WTC11 (cell line): ENCODE data around the gene ABITRAM. TPM values are rescaled to one million over a fixed set of nuclear protein-coding genes. Genes with fewer than 3 reads are reported as not detected.
"Not testable (repeated sequence)": the region's sequence is repeated elsewhere in the genome, so short reads cannot be mapped to it uniquely, and the experiment has no call there.

Source experiments
- ATAC-seq: fragments of 200-7000 bp; cut with Tn5 transposase; 2 replicates; pipeline ENCODE4 v1.10.0; 2021; ENCODE audit warnings: mild to moderate bottlenecking, moderate library complexity
- CTCF ChIA-PET: fragments of 300-600 bp; sonication (Branson Sonifier 250); formaldehyde crosslinking; loops from one replicate; lab custom pipeline; 2021; ENCODE audit warnings: antibody characterized with exemption; lab: Charles Lee
- POLR2A ChIA-PET: fragments of 350-600 bp; sonication (Branson Sonifier 250); formaldehyde crosslinking; loops from one replicate; lab custom pipeline; 2021; ENCODE audit warnings: antibody characterized with exemption; lab: Charles Lee
- DNase-seq: peaks from one replicate; pipeline ENCODE4 v3.0.0; 2021; ENCODE audit warnings: low spot score
- H3K27ac Mint-ChIP-seq: 2 replicates; pipeline ENCODE4 v1.8.0; 2021; ENCODE audit warnings: mixed read lengths
- H3K27me3 Mint-ChIP-seq: 2 replicates; pipeline ENCODE4 v1.8.0; 2021; ENCODE audit warnings: low read depth, mild to moderate bottlenecking, moderate library complexity, mixed read lengths
- H3K36me3 Mint-ChIP-seq: 2 replicates; pipeline ENCODE4 v1.8.0; 2021; ENCODE audit warnings: mixed read lengths
- H3K4me1 Mint-ChIP-seq: 2 replicates; pipeline ENCODE4 v1.8.0; 2022; ENCODE audit warnings: mixed read lengths
- H3K4me3 Mint-ChIP-seq: 2 replicates; pipeline ENCODE4 v1.8.0; 2021; ENCODE audit warnings: mild to moderate bottlenecking, moderate library complexity, mixed read lengths
- H3K9me3 Mint-ChIP-seq: 2 replicates; pipeline ENCODE4 v1.8.0; 2021; ENCODE audit warnings: mixed read lengths
- CREM ChIP-seq: sonication (generic); formaldehyde crosslinking; IDR thresholded peaks from 2 replicates; pipeline ENCODE4 v1.8.1; 2022; ENCODE audit warnings: mild to moderate bottlenecking, missing genetic modification reagents, moderate library complexity
- CTCF ChIP-seq: fragments of 200-600 bp; IDR thresholded peaks from 2 replicates; pipeline ENCODE4 v1.8.0; 2022; ENCODE audit warnings: antibody characterized with exemption
- E2F5 ChIP-seq: sonication (generic); formaldehyde crosslinking; IDR thresholded peaks from 2 replicates; pipeline ENCODE4 v1.8.1; 2022; ENCODE audit warnings: mild to moderate bottlenecking, moderate library complexity, missing genetic modification reagents
- ERG ChIP-seq: fragments of 250-450 bp; sonication (Bioruptor Pico); IDR thresholded peaks from 2 replicates; pipeline ENCODE4 v1.8.0; 2021; ENCODE audit warnings: mild to moderate bottlenecking
- FOXJ3 ChIP-seq: sonication (generic); formaldehyde crosslinking; IDR thresholded peaks from 2 replicates; pipeline ENCODE4 v1.9.0; 2021; ENCODE audit warnings: missing genetic modification reagents, mild to moderate bottlenecking, borderline replicate concordance
- FOXP1 ChIP-seq: sonication (generic); formaldehyde crosslinking; IDR thresholded peaks from 2 replicates; pipeline ENCODE4 v1.8.0; 2022; ENCODE audit warnings: missing genetic modification reagents, mild to moderate bottlenecking, moderate library complexity, borderline replicate concordance
- GABPB1 ChIP-seq: sonication (generic); formaldehyde crosslinking; IDR thresholded peaks from 2 replicates; pipeline ENCODE4 v1.8.1; 2023; ENCODE audit warnings: mild to moderate bottlenecking, missing genetic modification reagents
- HMGA2 ChIP-seq: fragments of 250-450 bp; sonication (Bioruptor Pico); IDR thresholded peaks from 2 replicates; pipeline ENCODE4 v1.4.0; 2021; ENCODE audit warnings: mild to moderate bottlenecking, moderate library complexity
- IRF2 ChIP-seq: sonication (generic); formaldehyde crosslinking; IDR thresholded peaks from 2 replicates; pipeline ENCODE4 v1.8.0; 2022; ENCODE audit warnings: low read depth, missing genetic modification reagents, borderline replicate concordance
- KAT7 ChIP-seq: sonication (generic); formaldehyde crosslinking; IDR thresholded peaks from 2 replicates; pipeline ENCODE4 v1.8.1; 2023; ENCODE audit warnings: missing genetic modification reagents, mild to moderate bottlenecking, borderline replicate concordance
- MXD4 ChIP-seq: fragments of 250-450 bp; sonication (Bioruptor Pico); IDR thresholded peaks from 2 replicates; pipeline ENCODE4 v1.8.0; 2021; ENCODE audit warnings: mild to moderate bottlenecking, moderate library complexity, borderline replicate concordance
- NR3C1 ChIP-seq: sonication (generic); formaldehyde crosslinking; conservative IDR thresholded peaks from 2 replicates; pipeline ENCODE4 v1.8.1; 2023; ENCODE audit warnings: low read depth, mild to moderate bottlenecking, missing genetic modification reagents
- RELA ChIP-seq: sonication (generic); formaldehyde crosslinking; IDR thresholded peaks from 2 replicates; pipeline ENCODE4 v1.8.1; 2022; ENCODE audit warnings: missing genetic modification reagents, mild to moderate bottlenecking, borderline replicate concordance
- RORB ChIP-seq: fragments of 250-450 bp; sonication (Bioruptor Pico); IDR thresholded peaks from 2 replicates; pipeline ENCODE4 v1.9.0; 2021; ENCODE audit warnings: mild to moderate bottlenecking
- SMAD3 ChIP-seq: sonication (generic); formaldehyde crosslinking; IDR thresholded peaks from 2 replicates; pipeline ENCODE4 v1.8.0; 2022; ENCODE audit warnings: missing genetic modification reagents, mild to moderate bottlenecking, borderline replicate concordance
- TCF7 ChIP-seq: sonication (generic); formaldehyde crosslinking; IDR thresholded peaks from 2 replicates; pipeline ENCODE4 v1.8.0; 2022; ENCODE audit warnings: mild to moderate bottlenecking, low read depth, missing genetic modification reagents, moderate library complexity
- ZBTB21 ChIP-seq: sonication (generic); formaldehyde crosslinking; IDR thresholded peaks from 2 replicates; pipeline ENCODE4 v1.8.1; 2023; ENCODE audit warnings: mild to moderate bottlenecking, missing genetic modification reagents, borderline replicate concordance
- ZNF121 ChIP-seq: sonication (generic); formaldehyde crosslinking; IDR thresholded peaks from 2 replicates; pipeline ENCODE4 v1.8.0; 2023; ENCODE audit warnings: missing genetic modification reagents
- ZNF232 ChIP-seq: sonication (generic); formaldehyde crosslinking; IDR thresholded peaks from 2 replicates; pipeline ENCODE4 v1.8.0; 2022; ENCODE audit warnings: mild to moderate bottlenecking, missing genetic modification reagents
- ZNF281 ChIP-seq: sonication (generic); formaldehyde crosslinking; IDR thresholded peaks from 2 replicates; pipeline ENCODE4 v1.8.0; 2023; ENCODE audit warnings: mild to moderate bottlenecking, missing genetic modification reagents
- total RNA-seq: library from RNA; stranded (reverse); gene quantifications from 3 replicates; pipeline ENCODE4 v1.2.3, GENCODE V29; 2021

ABITRAM gene
- total RNA-seq, 1 experiment from 2014 or later: 4.6 TPM

GRCh38 chr9:108894225-108894997 lies 39.8 kb upstream of the ABITRAM start:
- no peak overlapping the region for H3K27ac Mint-ChIP-seq
- CTCF ChIA-PET: no interaction called here
- DNase-seq: no peak
- peaks cover 74% of the 10 kb centered on the region for H3K36me3 Mint-ChIP-seq
- TF ChIP-seq NR3C1: no peak
- TF ChIP-seq GABPB1 (CRISPR knock-in tag): peak; percentile 28; the same call in 1 of the 2 replicates
- no peak overlapping the region for H3K4me3 Mint-ChIP-seq
- ATAC-seq: no peak
- no peaks in the 10 kb centered on the region for H3K4me1 Mint-ChIP-seq
- no peaks in the 10 kb centered on the region for H3K9me3 Mint-ChIP-seq
- POLR2A ChIA-PET: no interaction called here
- no peaks in the 10 kb centered on the region for H3K27me3 Mint-ChIP-seq

GRCh38 chr9:108897324-108898096 lies 36.7 kb upstream of the ABITRAM start:
- Mint-ChIP-seq H3K4me3 (no peak overlapping the region), H3K4me1 (no peaks in the 10 kb centered on the region), H3K36me3 (peaks cover 68% of the 10 kb centered on the region), H3K9me3 (no peaks in the 10 kb centered on the region), H3K27me3 (no peaks in the 10 kb centered on the region), H3K27ac (no peak overlapping the region)
- POLR2A ChIA-PET: no interaction called here
- DNase-seq: no peak
- CTCF ChIA-PET: no interaction called here
- TF ChIP-seq SMAD3 (CRISPR knock-in tag): no peak
- no peak for TF ChIP-seq HMGA2 (CRISPR knock-in tag)
- no peak for TF ChIP-seq ERG
- TF ChIP-seq FOXJ3 (CRISPR knock-in tag): no peak
- no peak for TF ChIP-seq IRF2
- no peak for TF ChIP-seq ZNF121 (CRISPR knock-in tag)
- no peak for TF ChIP-seq RELA (CRISPR knock-in tag)
- no peak for TF ChIP-seq TCF7 (CRISPR knock-in tag)
- no peak for TF ChIP-seq E2F5 (CRISPR knock-in tag)
- TF ChIP-seq ZNF232: no peak
- no peak for TF ChIP-seq RORB (CRISPR knock-in tag)
- no peak for TF ChIP-seq FOXP1 (CRISPR knock-in tag)
- no peak for TF ChIP-seq ZBTB21 (CRISPR knock-in tag)
- TF ChIP-seq CREM: no peak
- no peak for TF ChIP-seq KAT7 (CRISPR knock-in tag)
- no peak for TF ChIP-seq ZNF281 (CRISPR knock-in tag)
- TF ChIP-seq MXD4 (CRISPR knock-in tag): no peak
- TF ChIP-seq CTCF: no peak
- ATAC-seq: no peak

GRCh38 chr9:108899023-108899695 lies 35.0 kb upstream of the ABITRAM start:
- peaks cover 74% of the 10 kb centered on the region for H3K36me3 Mint-ChIP-seq
- POLR2A ChIA-PET, DNase-seq, H3K27ac Mint-ChIP-seq, CTCF ChIA-PET, H3K4me1 Mint-ChIP-seq, H3K9me3 Mint-ChIP-seq, ATAC-seq, H3K27me3 Mint-ChIP-seq, H3K4me3 Mint-ChIP-seq: not testable (repeated sequence)
